ENCODE results near the gene SPAG16.
"Not testable (repeated sequence)": the region's sequence is repeated elsewhere in the genome, so short reads cannot be mapped to it uniquely, and the experiment has no call there.

Gene SPAG16

GRCh38 chr2:213703406-213704098, 419.3 kb downstream of the SPAG16 start:
- no peak for DNase-seq (ENCODE audit: extremely low read depth, low read depth)
- no peak for TF ChIP-seq CTCF (IDR thresholded peaks at IDR 0.05; ENCODE audit: low read depth, low read length)

DNA sequence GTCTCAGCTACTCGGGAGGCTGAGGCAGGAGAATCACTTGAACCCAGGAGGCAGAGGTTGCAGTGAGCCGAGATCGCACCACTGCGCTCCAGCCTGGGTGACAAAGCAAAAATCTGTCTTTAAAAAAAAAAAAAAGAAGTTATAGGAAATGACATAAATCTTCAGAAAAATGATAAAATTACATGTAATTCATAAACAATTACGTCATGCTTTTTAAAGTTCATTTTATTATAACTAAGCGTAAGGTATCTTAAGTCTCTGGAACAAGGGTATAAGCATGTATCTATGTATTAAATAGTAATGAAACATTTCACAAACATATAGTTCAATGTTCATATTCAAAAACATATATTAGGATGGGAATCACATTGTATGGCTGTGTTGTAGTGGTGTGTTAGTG, 425.9 kb downstream of the SPAG16 start:
- TF ChIP-seq CTCF (IDR thresholded peaks at IDR 0.05; ENCODE audit: low read depth, low read length): no peak
- no peak for DNase-seq (ENCODE audit: extremely low read depth, low read depth)

- DNase-seq (ENCODE audit: extremely low read depth, low read depth): not testable (repeated sequence)
Observed at GRCh38 chr2:213718411-213718810, 434.1 kb downstream of the SPAG16 start.

- DNase-seq (ENCODE audit: extremely low read depth, low read depth): no peak
- TF ChIP-seq CTCF (IDR thresholded peaks at IDR 0.05; ENCODE audit: low read depth, low read length): no peak
Observed at GRCh38 chr2:213722565-213722964, 438.3 kb downstream of the SPAG16 start.

DNA sequence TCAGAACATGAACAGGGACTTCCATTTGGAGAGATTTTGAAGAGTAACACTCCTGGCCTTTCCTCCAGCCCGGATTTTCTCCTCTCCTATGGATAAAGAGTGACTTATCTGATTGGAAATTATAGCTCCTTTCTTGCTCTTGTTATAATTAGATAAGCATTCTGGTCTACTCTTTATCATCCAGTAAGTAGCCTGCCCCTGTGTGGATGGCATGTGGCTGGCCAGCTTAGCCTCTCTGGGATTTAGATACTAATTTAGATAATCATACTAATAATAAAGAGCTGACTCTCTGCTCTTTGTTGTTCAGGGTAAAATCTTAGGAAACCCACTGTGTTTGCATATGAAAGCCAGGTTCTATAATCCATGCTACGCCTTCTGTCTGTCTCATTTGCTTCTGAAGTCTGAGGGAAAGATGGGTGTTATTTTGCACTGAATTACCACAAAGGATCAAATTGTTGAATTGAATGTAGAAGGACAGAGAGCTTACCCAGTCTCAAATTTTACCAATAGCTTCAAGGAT, 438.8 kb downstream of the SPAG16 start:
- no peak for TF ChIP-seq CTCF (IDR thresholded peaks at IDR 0.05; ENCODE audit: low read depth, low read length)
- no peak for DNase-seq (ENCODE audit: extremely low read depth, low read depth)

- no peak for TF ChIP-seq CTCF (IDR thresholded peaks at IDR 0.05; ENCODE audit: low read depth, low read length)
- no peak for DNase-seq (ENCODE audit: extremely low read depth, low read depth)
Observed at GRCh38 chr2:213723707-213724106, 439.4 kb downstream of the SPAG16 start.

- no peak for DNase-seq (ENCODE audit: extremely low read depth, low read depth)
- TF ChIP-seq CTCF (IDR thresholded peaks at IDR 0.05; ENCODE audit: low read depth, low read length): no peak
Observed at GRCh38 chr2:213726101-213726500, 441.8 kb downstream of the SPAG16 start.

DNA sequence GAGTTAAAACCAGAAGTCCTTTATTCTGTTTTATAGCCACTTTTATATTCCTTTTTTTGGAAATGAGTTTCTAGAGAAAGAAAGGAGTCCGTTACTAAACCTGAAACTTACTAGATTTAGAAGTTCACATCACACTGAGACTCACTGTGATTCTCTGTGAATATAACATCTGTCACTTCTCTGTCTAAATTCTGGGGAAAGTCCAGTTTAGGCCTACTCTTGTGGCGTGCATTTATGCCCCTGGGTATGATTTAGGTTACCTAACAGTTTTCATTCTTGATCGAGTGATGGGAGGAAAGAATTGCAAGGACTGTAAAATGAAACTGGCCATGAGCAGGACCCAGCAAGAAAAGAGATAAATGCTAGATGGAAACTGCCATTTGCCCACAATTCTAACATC, 449.6 kb downstream of the SPAG16 start:
- no peak for TF ChIP-seq CTCF (IDR thresholded peaks at IDR 0.05; ENCODE audit: low read depth, low read length)
- no peak for DNase-seq (ENCODE audit: extremely low read depth, low read depth)

All from AG09319 (cell line).